WTC11 (cell line): ENCODE measurements around the gene SNX13. TPM values are rescaled to one million over a fixed set of nuclear protein-coding genes. Genes with fewer than 3 reads are reported as not detected.

Experiments used
- ATAC-seq: fragments of 200-7000 bp; cut with Tn5 transposase; 2 replicates; pipeline ENCODE4 v1.10.0; 2021; ENCODE audit warnings: mild to moderate bottlenecking, moderate library complexity
- CTCF ChIA-PET: fragments of 300-600 bp; sonication (Branson Sonifier 250); formaldehyde crosslinking; loops from one replicate; lab custom pipeline; 2021; ENCODE audit warnings: antibody characterized with exemption; lab: Charles Lee
- POLR2A ChIA-PET: fragments of 350-600 bp; sonication (Branson Sonifier 250); formaldehyde crosslinking; loops from one replicate; lab custom pipeline; 2021; ENCODE audit warnings: antibody characterized with exemption; lab: Charles Lee
- DNase-seq: peaks from one replicate; pipeline ENCODE4 v3.0.0; 2021; ENCODE audit warnings: low spot score
- H3K27ac Mint-ChIP-seq: 2 replicates; pipeline ENCODE4 v1.8.0; 2021; ENCODE audit warnings: mixed read lengths
- H3K27me3 Mint-ChIP-seq: 2 replicates; pipeline ENCODE4 v1.8.0; 2021; ENCODE audit warnings: low read depth, mild to moderate bottlenecking, moderate library complexity, mixed read lengths
- H3K36me3 Mint-ChIP-seq: 2 replicates; pipeline ENCODE4 v1.8.0; 2021; ENCODE audit warnings: mixed read lengths
- H3K4me1 Mint-ChIP-seq: 2 replicates; pipeline ENCODE4 v1.8.0; 2022; ENCODE audit warnings: mixed read lengths
- H3K4me3 Mint-ChIP-seq: 2 replicates; pipeline ENCODE4 v1.8.0; 2021; ENCODE audit warnings: mild to moderate bottlenecking, moderate library complexity, mixed read lengths
- H3K9me3 Mint-ChIP-seq: 2 replicates; pipeline ENCODE4 v1.8.0; 2021; ENCODE audit warnings: mixed read lengths
- ATF6 ChIP-seq: sonication (generic); formaldehyde crosslinking; IDR thresholded peaks from 2 replicates; pipeline ENCODE4 v1.8.1; 2023; ENCODE audit warnings: mild to moderate bottlenecking, missing genetic modification reagents
- CDX4 ChIP-seq: fragments of 250-450 bp; sonication (Bioruptor Pico); IDR thresholded peaks from 2 replicates; pipeline ENCODE4 v1.9.0; 2021; ENCODE audit warnings: moderate library complexity, mild to moderate bottlenecking, inconsistent platforms, borderline replicate concordance
- CREM ChIP-seq: sonication (generic); formaldehyde crosslinking; IDR thresholded peaks from 2 replicates; pipeline ENCODE4 v1.8.1; 2022; ENCODE audit warnings: mild to moderate bottlenecking, missing genetic modification reagents, moderate library complexity
- CTCF ChIP-seq: fragments of 200-600 bp; IDR thresholded peaks from 2 replicates; pipeline ENCODE4 v1.8.0; 2022; ENCODE audit warnings: antibody characterized with exemption
- ETV6 ChIP-seq: sonication (generic); formaldehyde crosslinking; IDR thresholded peaks from 2 replicates; pipeline ENCODE4 v1.8.1; 2022; ENCODE audit warnings: mild to moderate bottlenecking, missing genetic modification reagents
- FOXP4 ChIP-seq: sonication (generic); formaldehyde crosslinking; IDR thresholded peaks from 2 replicates; pipeline ENCODE4 v1.8.0; 2022; ENCODE audit warnings: mild to moderate bottlenecking, missing genetic modification reagents
- GABPB1 ChIP-seq: sonication (generic); formaldehyde crosslinking; IDR thresholded peaks from 2 replicates; pipeline ENCODE4 v1.8.1; 2023; ENCODE audit warnings: mild to moderate bottlenecking, missing genetic modification reagents
- IRF1 ChIP-seq: sonication (generic); formaldehyde crosslinking; IDR thresholded peaks from 2 replicates; pipeline ENCODE4 v1.8.0; 2023; ENCODE audit warnings: missing genetic modification reagents
- JUN ChIP-seq: sonication (generic); formaldehyde crosslinking; IDR thresholded peaks from 2 replicates; pipeline ENCODE4 v1.8.0; 2023; ENCODE audit warnings: mild to moderate bottlenecking, missing genetic modification reagents
- NFATC4 ChIP-seq: fragments of 250-450 bp; sonication (Bioruptor Pico); IDR thresholded peaks from 2 replicates; pipeline ENCODE4 v1.9.0; 2021; ENCODE audit warnings: mild to moderate bottlenecking
- NR2C2 ChIP-seq: sonication (generic); formaldehyde crosslinking; IDR thresholded peaks from 2 replicates; pipeline ENCODE4 v1.8.0; 2022; ENCODE audit warnings: mild to moderate bottlenecking, missing genetic modification reagents
- SMAD4 ChIP-seq: sonication (generic); formaldehyde crosslinking; IDR thresholded peaks from 2 replicates; pipeline ENCODE4 v1.8.0; 2022; ENCODE audit warnings: mild to moderate bottlenecking, missing genetic modification reagents
- SP1 ChIP-seq: sonication (generic); formaldehyde crosslinking; conservative IDR thresholded peaks from 2 replicates; pipeline ENCODE4 v1.8.1; 2022; ENCODE audit warnings: missing genetic modification reagents
- TEAD1 ChIP-seq: sonication (generic); formaldehyde crosslinking; IDR thresholded peaks from 2 replicates; pipeline ENCODE4 v1.8.0; 2022; ENCODE audit warnings: mild to moderate bottlenecking, missing genetic modification reagents
- TEAD4 ChIP-seq: sonication (generic); formaldehyde crosslinking; IDR thresholded peaks from 2 replicates; pipeline ENCODE4 v1.8.0; 2022; ENCODE audit warnings: mild to moderate bottlenecking, missing genetic modification reagents
- TP53 ChIP-seq: sonication (generic); formaldehyde crosslinking; IDR thresholded peaks from 2 replicates; pipeline ENCODE4 v1.8.1; 2023; ENCODE audit warnings: mild to moderate bottlenecking, missing genetic modification reagents
- USF1 ChIP-seq: sonication (generic); formaldehyde crosslinking; IDR thresholded peaks from 2 replicates; pipeline ENCODE4 v1.8.0; 2022; ENCODE audit warnings: mild to moderate bottlenecking, missing genetic modification reagents
- ZNF138 ChIP-seq: sonication (generic); formaldehyde crosslinking; conservative IDR thresholded peaks from 2 replicates; pipeline ENCODE4 v1.8.1; 2022; ENCODE audit warnings: mild to moderate bottlenecking, moderate library complexity, missing genetic modification reagents
- ZNF232 ChIP-seq: sonication (generic); formaldehyde crosslinking; IDR thresholded peaks from 2 replicates; pipeline ENCODE4 v1.8.0; 2022; ENCODE audit warnings: mild to moderate bottlenecking, missing genetic modification reagents
- ZNF396 ChIP-seq: fragments of 250-450 bp; sonication (Bioruptor Pico); IDR thresholded peaks from 2 replicates; pipeline ENCODE4 v1.8.0; 2021; ENCODE audit warnings: mild to moderate bottlenecking, moderate library complexity, borderline replicate concordance
- ZNF423 ChIP-seq: fragments of 250-450 bp; sonication (Bioruptor Pico); IDR thresholded peaks from 2 replicates; pipeline ENCODE4 v2.1.2; 2022; ENCODE audit warnings: mild to moderate bottlenecking, moderate library complexity
- total RNA-seq: library from RNA; stranded (reverse); gene quantifications from 3 replicates; pipeline ENCODE4 v1.2.3, GENCODE V29; 2021

The SNX13 gene
- total RNA-seq, 1 experiment from 2014 or later: 27.5 TPM

GRCh38 chr7:17915168-17915567, 25.1 kb downstream of the SNX13 start:
- ChIA-PET CTCF (interaction anchor here (1.5 kb wide), 1 partner anchor 145 kb away, joined by 4 read pairs; no protein-coding TSS in a partner anchor), POLR2A (no interaction called here)
- Mint-ChIP-seq H3K4me1 (peaks cover 24% of the 10 kb centered on the region), H3K36me3 (peaks cover 2% of the 10 kb centered on the region; the same call in 1 of the 2 replicates), H3K27ac (no peak overlapping the region), H3K4me3 (no peak overlapping the region), H3K9me3 (peaks cover 3% of the 10 kb centered on the region; the same call in 1 of the 2 replicates), H3K27me3 (no peaks in the 10 kb centered on the region)
- TF ChIP-seq TEAD4 (CRISPR knock-in tag): no peak
- TF ChIP-seq NR2C2 (CRISPR knock-in tag): no peak
- TF ChIP-seq ATF6 (CRISPR knock-in tag): no peak
- TF ChIP-seq ZNF396 (CRISPR knock-in tag): no peak
- no peak for TF ChIP-seq SP1 (CRISPR knock-in tag)
- TF ChIP-seq CTCF: no peak
- TF ChIP-seq GABPB1: no peak
- TF ChIP-seq JUN (CRISPR knock-in tag): no peak
- ATAC-seq (peak; percentile 32), DNase-seq (no peak)

GRCh38 chr7:17913250-17913649, 27.0 kb downstream of the SNX13 start:
- Mint-ChIP-seq H3K4me3 (no peak overlapping the region), H3K27me3 (no peaks in the 10 kb centered on the region), H3K4me1 (peaks cover 29% of the 10 kb centered on the region), H3K27ac (no peak overlapping the region), H3K36me3 (peaks cover 7% of the 10 kb centered on the region; the same call in 1 of the 2 replicates), H3K9me3 (peaks cover 14% of the 10 kb centered on the region)
- ATAC-seq (peak; percentile 54), DNase-seq (no peak)
- ChIA-PET CTCF (no interaction called here), POLR2A (no interaction called here)
- TF ChIP-seq TEAD1 (no peak), JUN (CRISPR knock-in tag) (no peak), ETV6 (CRISPR knock-in tag) (no peak), SP1 (CRISPR knock-in tag) (no peak), CREM (no peak), ZNF138 (no peak), IRF1 (CRISPR knock-in tag) (no peak), ZNF232 (no peak), SMAD4 (no peak), TP53 (no peak), FOXP4 (CRISPR knock-in tag) (no peak), CDX4 (CRISPR knock-in tag) (no peak), NFATC4 (no peak), ZNF423 (CRISPR knock-in tag) (no peak), TEAD4 (CRISPR knock-in tag) (no peak), USF1 (CRISPR knock-in tag) (no peak)
